GM13977 (cell line): ENCODE data around the gene PRKAG2.

ENCODE experiments used
- DNase-seq: peaks from one replicate; pipeline ENCODE4 v3.0.0; 2012; ENCODE audit warnings: low spot score
- in situ Hi-C: fragments of 300-500 bp; cut with MboI; formaldehyde crosslinking; loops from one replicate; pipeline ENCODE4 v1.12.0; 2022; ENCODE audit warnings: low sequenced_read_pairs, low pct_unique_long_range_greater_than_20kb, mixed read lengths, inconsistent platforms; ENCODE audit not compliant: unreplicated experiment
- TF ChIP-seq, protein P1 (sequence below): IDR thresholded peaks from 2 replicates; pipeline ENCODE4 v1.5.1; 2012; ENCODE audit warnings: mild to moderate bottlenecking, control low read depth; ENCODE audit not compliant: insufficient read depth; ENCODE audit errors: extremely low read depth, missing control alignments

The PRKAG2 gene

DNA sequence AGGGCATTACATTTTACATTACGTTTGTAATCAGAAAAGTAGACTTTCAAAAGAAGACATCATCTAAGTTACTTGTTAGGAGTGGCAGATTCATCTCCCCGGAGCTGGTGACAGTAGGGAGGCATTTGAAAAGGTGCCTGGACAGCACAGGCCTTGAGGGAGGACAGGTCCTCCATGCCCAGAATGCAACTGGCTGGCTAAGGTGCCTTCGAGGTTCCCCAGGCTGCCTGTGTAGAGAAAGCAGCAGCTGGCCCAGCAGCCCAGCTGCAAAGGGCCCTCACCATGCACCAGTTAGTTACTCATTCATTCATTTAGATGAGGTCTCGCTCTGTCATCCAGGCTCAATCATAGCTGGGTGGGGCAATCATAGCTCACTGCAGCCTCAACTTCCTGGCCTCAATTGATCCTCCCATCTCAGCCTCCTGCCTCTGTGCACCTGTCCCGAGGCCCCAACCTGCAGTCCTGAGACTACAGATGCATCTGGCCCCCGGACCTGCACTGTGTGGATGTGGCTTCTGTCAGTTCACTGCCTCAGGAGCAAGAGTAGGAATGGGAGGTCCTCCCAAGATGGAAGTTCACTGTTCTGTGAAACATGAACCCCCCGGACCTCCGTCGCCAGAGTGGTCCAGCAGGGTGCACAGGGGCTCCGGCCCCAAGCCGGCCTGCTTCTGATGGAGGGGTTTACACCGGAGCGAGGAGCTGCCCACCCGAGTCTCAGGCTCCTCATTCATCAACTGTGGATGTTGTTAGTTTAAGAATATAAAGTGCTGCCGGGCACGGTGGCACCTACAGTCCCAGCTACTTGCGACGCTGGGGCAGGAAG is 36.6 kb downstream of the PRKAG2 start:
- TF ChIP-seq, protein P1, sequence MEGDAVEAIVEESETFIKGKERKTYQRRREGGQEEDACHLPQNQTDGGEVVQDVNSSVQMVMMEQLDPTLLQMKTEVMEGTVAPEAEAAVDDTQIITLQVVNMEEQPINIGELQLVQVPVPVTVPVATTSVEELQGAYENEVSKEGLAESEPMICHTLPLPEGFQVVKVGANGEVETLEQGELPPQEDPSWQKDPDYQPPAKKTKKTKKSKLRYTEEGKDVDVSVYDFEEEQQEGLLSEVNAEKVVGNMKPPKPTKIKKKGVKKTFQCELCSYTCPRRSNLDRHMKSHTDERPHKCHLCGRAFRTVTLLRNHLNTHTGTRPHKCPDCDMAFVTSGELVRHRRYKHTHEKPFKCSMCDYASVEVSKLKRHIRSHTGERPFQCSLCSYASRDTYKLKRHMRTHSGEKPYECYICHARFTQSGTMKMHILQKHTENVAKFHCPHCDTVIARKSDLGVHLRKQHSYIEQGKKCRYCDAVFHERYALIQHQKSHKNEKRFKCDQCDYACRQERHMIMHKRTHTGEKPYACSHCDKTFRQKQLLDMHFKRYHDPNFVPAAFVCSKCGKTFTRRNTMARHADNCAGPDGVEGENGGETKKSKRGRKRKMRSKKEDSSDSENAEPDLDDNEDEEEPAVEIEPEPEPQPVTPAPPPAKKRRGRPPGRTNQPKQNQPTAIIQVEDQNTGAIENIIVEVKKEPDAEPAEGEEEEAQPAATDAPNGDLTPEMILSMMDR, result no peak
- DNase-seq, result no peak
- in situ Hi-C loops, result no loop called here

DNA sequence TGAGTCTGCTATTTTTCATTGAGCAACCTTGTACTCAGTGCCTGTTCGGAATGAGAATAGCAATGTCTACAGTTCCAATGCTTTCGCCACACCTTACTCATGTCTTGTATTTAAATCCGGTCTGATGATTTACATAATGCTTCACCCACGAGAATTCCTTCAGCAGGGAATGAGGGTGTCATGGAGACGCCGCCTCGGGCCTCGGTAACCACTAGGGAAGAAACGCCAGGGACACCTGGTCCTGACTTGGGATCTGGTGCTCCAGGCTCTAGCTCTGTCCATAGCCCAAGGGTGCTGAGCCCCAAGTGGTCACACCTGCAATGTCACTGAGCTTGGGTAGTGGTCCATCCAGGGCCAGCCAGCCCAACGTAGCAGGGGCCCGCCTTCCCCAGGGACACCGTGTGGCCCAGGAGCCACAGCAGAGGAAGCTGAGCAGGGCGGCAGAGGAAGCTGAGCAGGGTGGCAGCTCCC is 37.4 kb downstream of the PRKAG2 start:
- in situ Hi-C loops, result no loop called here
- DNase-seq, result no peak
- TF ChIP-seq, protein P1, result no peak

DNA sequence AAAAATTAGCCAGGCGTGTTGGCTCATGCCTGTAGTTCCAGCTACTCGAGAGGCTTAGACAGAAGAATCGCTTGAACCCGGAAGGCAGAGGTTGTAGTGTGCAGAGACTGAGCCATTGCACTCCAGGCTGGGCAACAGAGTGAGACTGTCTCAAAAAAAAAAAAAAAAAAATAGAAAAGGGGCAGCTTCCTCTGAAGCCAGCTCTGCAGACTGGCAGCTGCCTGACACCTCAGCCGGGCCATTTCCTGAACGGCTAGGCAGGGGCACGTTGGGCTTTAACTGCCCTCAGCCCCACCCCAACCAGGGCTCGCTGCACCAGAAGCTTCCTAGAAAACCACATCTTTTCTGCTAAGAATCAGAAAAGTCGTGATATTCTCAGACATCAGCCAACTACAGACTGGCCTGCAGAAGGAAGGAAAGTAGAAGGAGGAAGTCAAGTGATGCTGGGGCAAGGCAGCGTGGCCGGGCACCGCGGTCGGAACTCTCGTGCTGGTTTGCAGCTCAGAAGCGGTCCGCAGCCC is 38.0 kb downstream of the PRKAG2 start:
- peak; percentile 46 for DNase-seq
- TF ChIP-seq, protein P1, result no peak
- in situ Hi-C loops, result no loop called here

DNA sequence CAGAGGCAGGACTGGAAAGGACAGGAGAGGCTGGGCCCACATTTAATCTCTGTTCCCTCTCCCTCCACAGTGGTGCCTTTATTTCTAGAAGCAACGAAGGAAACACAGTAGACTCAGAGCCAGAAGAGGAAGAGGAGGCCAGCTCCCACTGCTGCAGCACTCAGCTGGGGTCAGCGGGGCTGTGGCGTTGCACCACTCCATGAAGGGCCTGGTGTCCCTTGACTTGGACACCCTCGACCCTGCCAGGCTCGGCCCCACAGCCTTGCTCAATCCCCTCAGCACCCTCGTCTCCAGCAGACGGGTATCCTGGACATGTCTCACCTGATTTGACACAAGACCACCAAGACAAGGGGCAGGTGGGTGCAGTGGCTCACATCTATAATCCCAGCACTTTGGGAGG is 38.8 kb downstream of the PRKAG2 start:
- TF ChIP-seq, protein P1, result no peak
- in situ Hi-C loops, result no loop called here

DNA sequence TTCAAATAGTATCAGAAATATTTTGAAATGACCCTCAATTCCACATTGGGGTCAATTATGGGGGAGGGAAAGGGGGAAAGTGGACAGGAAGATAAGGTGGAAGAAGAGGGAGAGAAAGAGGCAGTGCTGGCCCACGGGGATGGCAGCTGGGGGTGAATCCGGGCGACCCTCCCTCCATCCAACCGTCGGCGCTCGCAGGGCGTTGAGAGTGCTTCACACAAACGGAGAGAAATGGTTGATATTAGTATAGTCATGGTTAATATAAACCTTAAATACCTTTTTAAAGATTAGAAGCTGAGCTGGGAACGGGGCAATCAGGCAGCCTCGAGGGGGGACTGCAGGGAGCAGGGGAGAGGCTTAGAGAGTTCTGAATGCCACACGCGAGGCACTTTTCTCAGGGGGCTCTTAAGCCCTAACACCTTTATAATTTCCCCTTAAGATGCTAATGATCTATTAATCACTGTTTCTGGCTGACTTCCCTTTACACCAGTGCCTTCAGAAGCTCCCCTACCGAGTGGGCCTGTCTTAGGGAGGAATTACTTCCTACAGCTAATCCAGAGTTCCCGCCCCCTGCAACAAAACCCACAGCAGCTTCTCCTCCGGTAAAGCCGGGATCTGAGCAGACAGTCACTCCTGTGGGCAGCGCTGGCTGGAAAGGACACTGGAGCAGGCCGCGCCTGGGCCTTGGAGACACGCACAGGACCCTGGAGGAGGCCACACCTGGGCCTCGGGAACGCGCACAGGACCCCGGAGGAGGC is 39.5 kb downstream of the PRKAG2 start:
- in situ Hi-C loops, result no loop called here
- no peak for DNase-seq

More for the DNA sequence above, 38.8 kb downstream of the PRKAG2 start:
- no peak for DNase-seq

DNA sequence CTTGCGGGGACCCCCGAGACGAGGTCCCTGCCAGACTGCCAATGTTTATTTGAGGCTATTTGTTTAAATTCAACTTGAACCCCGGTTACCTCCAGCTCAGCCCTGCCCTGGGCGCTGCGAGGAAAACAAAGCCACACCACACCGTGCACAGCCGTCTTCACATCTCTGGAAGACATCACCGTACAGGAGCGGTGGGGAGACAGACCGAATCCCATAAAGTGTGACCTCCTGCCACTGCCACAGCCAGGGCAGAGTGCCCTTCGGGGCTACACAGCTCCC is 40.0 kb downstream of the PRKAG2 start:
- TF ChIP-seq, protein P1, result no peak
- in situ Hi-C loops, result no loop called here
- no peak for DNase-seq

More for the DNA sequence above, 39.5 kb downstream of the PRKAG2 start:
- TF ChIP-seq, protein P1, result no peak
